Sigmoid colon (tissue), 4 donors: ENCODE data around the gene MAD2L1BP.
A peak's percentile ranks its signal among the peaks of the same experiment; 100 is the strongest.

Experiments used
- CTCF ChIP-seq, 4 experiments: fragments of 450-650 bp in 3 of 4; fragments of 200-600 bp in 1 of 4; IDR thresholded peaks; one replicate each; pipeline ENCODE4 v1.5.1; 2016 to 2019; ENCODE audit warnings: antibody characterized with exemption in 4 of 4, mild to moderate bottlenecking in 3 of 4, moderate library complexity in 2 of 4
- EP300 ChIP-seq, 4 donors: sonication (generic); formaldehyde crosslinking; IDR thresholded peaks; one replicate each; pipeline ENCODE4 v1.6.1; 2017; ENCODE audit warnings: antibody characterized with exemption in 4 of 4
- POLR2A ChIP-seq, 2 donors: fragments of 450-650 bp; IDR thresholded peaks; one replicate each; pipeline ENCODE4 v1.6.1; 2016; ENCODE audit warnings: antibody characterized with exemption in 2 of 2, mild to moderate bottlenecking in 2 of 2, moderate library complexity in 2 of 2
- POLR2AphosphoS5 ChIP-seq, 4 donors: sonication (generic); formaldehyde crosslinking; IDR thresholded peaks; one replicate each; pipeline ENCODE4 v1.6.1; 2017; ENCODE audit warnings: antibody characterized with exemption in 4 of 4

DNA sequence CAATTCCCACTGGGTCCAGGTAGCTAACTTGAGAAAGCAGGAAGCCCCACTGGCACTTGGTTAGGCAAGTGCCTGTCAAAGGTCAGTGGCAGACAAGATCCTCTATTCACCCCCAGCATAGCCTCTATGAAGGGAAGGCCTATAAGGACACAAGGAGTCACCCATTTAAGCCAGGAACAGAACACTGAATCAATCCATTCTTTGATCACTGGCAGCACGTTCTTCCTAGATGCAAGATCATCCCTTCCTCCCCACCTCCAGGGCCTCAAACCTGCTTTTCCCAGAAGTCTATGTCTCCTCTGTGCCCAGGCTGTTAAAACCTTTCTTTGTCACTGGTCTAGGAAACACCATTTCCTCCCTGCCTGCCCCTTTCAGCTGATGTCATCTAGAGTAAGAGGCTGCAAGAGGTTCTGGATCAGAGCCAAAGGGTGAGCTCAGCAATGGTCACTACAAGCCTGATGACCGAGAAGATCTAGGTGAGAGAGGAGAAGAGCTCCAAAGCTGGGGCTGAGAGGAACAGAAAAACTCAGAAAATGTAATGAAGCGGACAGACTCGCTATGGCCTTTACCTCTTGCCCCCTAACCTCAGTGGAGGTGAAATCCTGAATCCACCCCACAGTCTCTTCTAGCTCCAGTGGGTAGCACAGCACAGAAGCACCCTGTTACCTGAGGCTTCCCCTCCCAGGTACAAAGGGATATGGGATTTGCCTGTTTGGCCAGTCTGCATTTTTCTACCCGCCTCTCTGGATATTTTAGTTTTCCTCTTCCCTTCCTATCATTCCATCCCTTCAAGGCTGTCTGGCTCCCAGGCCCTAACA is 8.4 kb upstream of the MAD2L1BP start:
- peak in 2 of 4 donors; percentile 18 to 40 for TF ChIP-seq POLR2AphosphoS5 (IDR thresholded peaks at IDR 0.05)
- no peak for TF ChIP-seq POLR2A (IDR thresholded peaks at IDR 0.05)
- TF ChIP-seq CTCF (IDR thresholded peaks at IDR 0.05): no peak
- no peak for TF ChIP-seq EP300 (IDR thresholded peaks at IDR 0.05)
